ENCODE results near the gene GNPDA2.

Gene GNPDA2

DNA sequence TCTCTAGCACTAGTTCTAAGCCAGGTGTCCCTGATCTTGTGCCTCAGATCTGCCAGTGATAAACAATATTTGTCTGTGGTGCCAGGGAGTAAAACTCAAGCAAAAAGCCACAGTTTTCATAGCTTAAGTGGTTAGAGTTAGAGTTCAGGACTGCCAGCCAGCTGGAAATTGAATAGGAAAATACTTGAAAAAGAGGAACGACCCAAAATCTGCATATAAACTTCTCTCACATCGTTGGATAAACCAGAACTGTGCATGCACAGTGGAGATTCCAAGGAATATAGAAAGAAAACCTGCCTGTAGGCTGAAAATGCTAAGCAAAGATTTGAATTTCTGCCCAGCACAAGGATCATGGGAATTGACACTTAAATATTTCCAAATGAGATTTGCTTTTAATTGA, 35.0 kb upstream of the GNPDA2 start:
- TF ChIP-seq, protein P1, sequence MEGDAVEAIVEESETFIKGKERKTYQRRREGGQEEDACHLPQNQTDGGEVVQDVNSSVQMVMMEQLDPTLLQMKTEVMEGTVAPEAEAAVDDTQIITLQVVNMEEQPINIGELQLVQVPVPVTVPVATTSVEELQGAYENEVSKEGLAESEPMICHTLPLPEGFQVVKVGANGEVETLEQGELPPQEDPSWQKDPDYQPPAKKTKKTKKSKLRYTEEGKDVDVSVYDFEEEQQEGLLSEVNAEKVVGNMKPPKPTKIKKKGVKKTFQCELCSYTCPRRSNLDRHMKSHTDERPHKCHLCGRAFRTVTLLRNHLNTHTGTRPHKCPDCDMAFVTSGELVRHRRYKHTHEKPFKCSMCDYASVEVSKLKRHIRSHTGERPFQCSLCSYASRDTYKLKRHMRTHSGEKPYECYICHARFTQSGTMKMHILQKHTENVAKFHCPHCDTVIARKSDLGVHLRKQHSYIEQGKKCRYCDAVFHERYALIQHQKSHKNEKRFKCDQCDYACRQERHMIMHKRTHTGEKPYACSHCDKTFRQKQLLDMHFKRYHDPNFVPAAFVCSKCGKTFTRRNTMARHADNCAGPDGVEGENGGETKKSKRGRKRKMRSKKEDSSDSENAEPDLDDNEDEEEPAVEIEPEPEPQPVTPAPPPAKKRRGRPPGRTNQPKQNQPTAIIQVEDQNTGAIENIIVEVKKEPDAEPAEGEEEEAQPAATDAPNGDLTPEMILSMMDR (IDR thresholded peaks at IDR 0.05; ENCODE audit: low read depth, low read length) = no peak
- no peak overlapping the region for H3K27ac ChIP-seq
- H3K36me3 ChIP-seq = no peaks in the 10 kb centered on the region
- H3K27me3 ChIP-seq (ENCODE audit: insufficient read depth, low read depth, severe bottlenecking) = no peaks in the 10 kb centered on the region
- no peaks in the 10 kb centered on the region for H3K9me3 ChIP-seq (ENCODE audit: severe bottlenecking)
- H3K4me3 ChIP-seq (ENCODE audit: low read depth, low read length) = no peak overlapping the region
- DNase-seq = no peak

DNA sequence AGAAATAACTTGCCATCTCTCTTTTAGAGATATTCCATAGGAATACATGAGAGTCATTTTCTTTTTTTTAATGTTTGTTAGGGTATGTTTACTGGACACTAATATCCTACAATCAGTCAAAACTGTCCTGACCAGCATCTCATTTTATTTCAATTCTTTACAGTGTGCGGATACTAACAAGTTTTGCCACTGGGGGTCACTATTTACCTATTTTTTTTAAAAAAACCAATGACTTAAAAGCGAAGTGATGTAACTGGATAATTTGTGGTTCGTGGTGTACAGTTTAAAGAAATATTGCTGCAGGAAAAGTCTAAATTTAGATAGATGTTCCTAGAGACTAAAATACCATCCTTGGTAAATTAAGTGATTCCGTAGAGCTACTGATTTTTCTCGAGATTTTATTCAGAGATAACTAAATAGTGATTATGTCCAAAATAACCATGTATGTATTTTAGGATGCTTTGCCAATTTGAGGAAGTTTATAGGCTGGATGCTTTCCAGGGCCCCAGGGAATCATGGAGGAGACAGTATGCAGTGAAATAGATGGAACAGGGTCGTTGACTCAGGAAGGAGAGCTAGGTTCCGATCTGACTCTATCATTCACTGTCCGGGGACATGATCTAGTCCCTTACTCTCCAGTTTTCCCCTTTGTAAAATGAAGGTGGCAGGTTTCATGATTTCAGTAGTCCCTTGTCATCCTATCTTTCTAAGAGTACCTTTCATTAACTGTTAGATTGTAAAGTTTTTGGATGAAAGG, 34.0 kb upstream of the GNPDA2 start:
- H3K27me3 ChIP-seq (ENCODE audit: insufficient read depth, low read depth, severe bottlenecking) = no peaks in the 10 kb centered on the region
- H3K9me3 ChIP-seq (ENCODE audit: severe bottlenecking) = no peaks in the 10 kb centered on the region
- TF ChIP-seq, protein P1 (IDR thresholded peaks at IDR 0.05; ENCODE audit: low read depth, low read length) = no peak
- no peaks in the 10 kb centered on the region for H3K36me3 ChIP-seq
- no peak overlapping the region for H3K27ac ChIP-seq
- peak; percentile 12 for DNase-seq
- H3K4me3 ChIP-seq (ENCODE audit: low read depth, low read length) = no peak overlapping the region

DNA sequence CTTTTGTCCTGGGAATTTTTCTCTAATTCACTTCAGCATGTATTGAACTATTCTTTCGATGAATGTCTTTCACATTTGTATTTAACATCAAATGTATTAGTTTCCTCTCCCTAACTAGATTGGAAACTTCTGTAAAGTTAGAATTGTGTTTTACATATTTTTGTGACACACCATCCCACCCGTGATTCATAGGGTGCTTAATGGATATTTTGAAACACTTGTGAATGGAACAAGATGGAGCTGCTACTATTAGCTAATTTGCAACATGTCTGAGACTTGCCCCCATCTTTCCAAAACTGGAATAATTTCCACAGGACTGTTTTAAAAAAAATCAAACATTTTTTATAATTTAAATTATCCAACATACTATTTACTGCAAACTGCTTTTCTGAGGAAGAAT, 30.2 kb upstream of the GNPDA2 start:
- no peaks in the 10 kb centered on the region for H3K9me3 ChIP-seq (ENCODE audit: severe bottlenecking)
- no peak overlapping the region for H3K4me3 ChIP-seq (ENCODE audit: low read depth, low read length)
- no peaks in the 10 kb centered on the region for H3K36me3 ChIP-seq
- H3K27ac ChIP-seq = no peak overlapping the region
- TF ChIP-seq, protein P1 (IDR thresholded peaks at IDR 0.05; ENCODE audit: low read depth, low read length) = no peak
- no peaks in the 10 kb centered on the region for H3K27me3 ChIP-seq (ENCODE audit: insufficient read depth, low read depth, severe bottlenecking)
- DNase-seq = no peak

DNA sequence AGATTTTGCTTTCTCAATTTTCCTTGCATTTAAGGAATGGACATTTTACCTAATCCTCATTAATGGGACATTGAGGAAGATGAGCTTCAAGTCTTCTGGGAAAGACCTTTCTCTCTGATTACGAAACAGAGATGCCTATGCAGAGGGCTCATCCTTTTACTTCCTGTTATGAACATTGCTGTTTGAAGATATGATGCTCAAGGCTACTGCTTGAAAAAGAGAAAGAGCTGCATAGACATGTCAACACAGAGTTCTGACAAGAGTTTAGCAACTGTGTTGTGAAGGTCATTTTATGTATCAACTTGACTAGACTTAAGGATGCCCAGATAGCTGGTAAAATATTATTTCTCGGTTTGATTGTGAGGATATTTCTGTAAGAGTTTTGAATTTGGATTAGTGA, 13.8 kb upstream of the GNPDA2 start:
- H3K27ac ChIP-seq = no peak overlapping the region
- no peak for DNase-seq
- no peaks in the 10 kb centered on the region for H3K9me3 ChIP-seq (ENCODE audit: severe bottlenecking)
- H3K27me3 ChIP-seq (ENCODE audit: insufficient read depth, low read depth, severe bottlenecking) = no peaks in the 10 kb centered on the region
- TF ChIP-seq, protein P1 (IDR thresholded peaks at IDR 0.05; ENCODE audit: low read depth, low read length) = no peak
- no peaks in the 10 kb centered on the region for H3K36me3 ChIP-seq
- no peak overlapping the region for H3K4me3 ChIP-seq (ENCODE audit: low read depth, low read length)

DNA sequence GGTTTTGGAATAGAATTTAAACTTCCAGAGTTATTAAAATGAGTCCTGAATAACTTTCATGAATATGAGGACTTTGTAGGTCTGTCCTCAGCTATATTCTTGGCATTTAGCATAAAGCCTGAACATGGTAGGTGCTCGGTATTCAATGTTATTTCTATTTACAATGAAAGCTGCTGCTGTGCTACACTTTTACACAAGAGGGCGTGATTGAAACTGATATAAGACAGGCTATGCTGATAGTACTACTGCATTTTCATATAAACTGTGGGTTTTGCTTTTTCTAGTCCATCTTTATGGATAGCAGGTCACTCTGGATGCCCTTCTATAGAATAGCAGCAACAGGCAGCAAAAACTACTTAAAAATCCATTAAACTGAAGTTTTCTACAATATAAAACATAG, 12.3 kb upstream of the GNPDA2 start:
- H3K9me3 ChIP-seq (ENCODE audit: severe bottlenecking) = no peaks in the 10 kb centered on the region

More for the DNA sequence above, 12.3 kb upstream of the GNPDA2 start:
- no peaks in the 10 kb centered on the region for H3K36me3 ChIP-seq
- no peak overlapping the region for H3K27ac ChIP-seq
- DNase-seq = peak; percentile 17
- TF ChIP-seq, protein P1 (IDR thresholded peaks at IDR 0.05; ENCODE audit: low read depth, low read length) = no peak; the same call in 1 of the 2 replicates
- no peak overlapping the region for H3K4me3 ChIP-seq (ENCODE audit: low read depth, low read length)
- H3K27me3 ChIP-seq (ENCODE audit: insufficient read depth, low read depth, severe bottlenecking) = no peaks in the 10 kb centered on the region
